CD4-positive, alpha-beta T cell (primary cell): Measurements from ENCODE around the gene AAMDC. TPM values are rescaled to one million over a fixed set of nuclear protein-coding genes. Genes with fewer than 3 reads are reported as not detected.
A peak's percentile ranks its signal among the peaks of the same experiment; 100 is the strongest.

Experiments used
- ATAC-seq: fragments of 200-7000 bp; cut with Tn5 transposase; one replicate; pipeline ENCODE4 v1.10.0; 2022; ENCODE audit warnings: mild to moderate bottlenecking; ENCODE audit not compliant: poor library complexity
- CTCF ChIA-PET: fragments of 350-600 bp; sonication (Branson Sonifier 250); formaldehyde crosslinking; loops from one replicate; lab custom pipeline; 2021; ENCODE audit warnings: antibody characterized with exemption, inconsistent platforms; lab: Charles Lee
- POLR2A ChIA-PET: fragments of 350-600 bp; sonication (Branson Sonifier 250); formaldehyde crosslinking; loops from one replicate; lab custom pipeline; 2021; ENCODE audit warnings: antibody characterized with exemption, inconsistent platforms; lab: Charles Lee
- DNase-seq, 14 experiments: peaks; one replicate each; pipeline ENCODE4 v3.0.0-alpha.2; 2013 to 2020; ENCODE audit warnings: mixed read lengths in 2 of 14
- H3K27ac ChIP-seq, 2 donors: one replicate each; pipeline versions ENCODE4 v1.5.1 to v1.7.0; 2013; ENCODE audit warnings: low read length in 2 of 2, low read depth in 1 of 2, mild to moderate bottlenecking in 1 of 2
- H3K27me3 ChIP-seq, 2 experiments: 1 replicate in 1 of 2; 2 replicates in 1 of 2; pipeline versions ENCODE4 v1.6.1 to v1.7.0; 2013; ENCODE audit warnings: low read length in 2 of 2, control low read depth in 1 of 2, mild to moderate bottlenecking in 1 of 2, moderate library complexity in 1 of 2; ENCODE audit not compliant: insufficient read depth in 2 of 2, control insufficient read depth in 1 of 2
- H3K36me3 ChIP-seq: one replicate; pipeline ENCODE4 v1.6.1; 2013; ENCODE audit warnings: low read length, control low read depth; ENCODE audit not compliant: insufficient read depth
- H3K4me1 ChIP-seq: one replicate; pipeline ENCODE4 v1.6.1; 2013; ENCODE audit warnings: low read length, control low read depth; ENCODE audit not compliant: insufficient read depth
- H3K4me3 ChIP-seq: one replicate; pipeline ENCODE4 v1.5.1; 2013; ENCODE audit warnings: mild to moderate bottlenecking, low read length, moderate library complexity
- H3K9me3 ChIP-seq, 2 experiments: 1 replicate in 1 of 2; 2 replicates in 1 of 2; pipeline versions ENCODE4 v1.6.1 to v1.7.0; 2013; ENCODE audit warnings: low read length in 2 of 2, mild to moderate bottlenecking in 2 of 2, control low read depth in 1 of 2, moderate library complexity in 1 of 2; ENCODE audit not compliant: control insufficient read depth in 1 of 2, insufficient read depth in 1 of 2
- H3K27ac Mint-ChIP-seq: one replicate; pipeline ENCODE4 v1.8.0; 2020; ENCODE audit warnings: mixed read lengths
- H3K27me3 Mint-ChIP-seq: one replicate; pipeline ENCODE4 v1.8.0; 2021; ENCODE audit warnings: mixed read lengths
- H3K36me3 Mint-ChIP-seq: one replicate; pipeline ENCODE4 v1.8.0; 2021; ENCODE audit warnings: low read depth, mixed read lengths
- H3K4me1 Mint-ChIP-seq: one replicate; pipeline ENCODE4 v1.8.0; 2021; ENCODE audit warnings: low read depth, mixed read lengths
- H3K4me3 Mint-ChIP-seq: one replicate; pipeline ENCODE4 v1.8.0; 2020; ENCODE audit warnings: mild to moderate bottlenecking, mixed read lengths
- H3K9me3 Mint-ChIP-seq: one replicate; pipeline ENCODE4 v1.8.0; 2020; ENCODE audit warnings: mixed read lengths
- intact Hi-C, 2 experiments: fragments of 100-400 bp; cut with DNase I in 1 of 2; cut with micrococcal nuclease in 1 of 2; formaldehyde crosslinking; loops; one replicate each; pipeline versions ENCODE4 v1.15.1 to v1.9.0; 2023 to 2025; cut with DNase I, micrococcal nuclease
- total RNA-seq, 174 experiments: library from RNA in 2 of 174; stranded (reverse) in 2 of 174; gene quantifications; one replicate each; pipeline ENCODE4 v1.2.3 and lab custom pipeline; 2021 to 2026
- TF ChIP-seq, protein P1 (sequence below): fragments of 200-600 bp; IDR thresholded peaks from one replicate; pipeline ENCODE4 v1.8.0; 2022; ENCODE audit warnings: antibody characterized with exemption, mild to moderate bottlenecking

The AAMDC gene
- total RNA-seq, 2 experiments from 2014 or later = 1.5 to 2.1 TPM

DNA sequence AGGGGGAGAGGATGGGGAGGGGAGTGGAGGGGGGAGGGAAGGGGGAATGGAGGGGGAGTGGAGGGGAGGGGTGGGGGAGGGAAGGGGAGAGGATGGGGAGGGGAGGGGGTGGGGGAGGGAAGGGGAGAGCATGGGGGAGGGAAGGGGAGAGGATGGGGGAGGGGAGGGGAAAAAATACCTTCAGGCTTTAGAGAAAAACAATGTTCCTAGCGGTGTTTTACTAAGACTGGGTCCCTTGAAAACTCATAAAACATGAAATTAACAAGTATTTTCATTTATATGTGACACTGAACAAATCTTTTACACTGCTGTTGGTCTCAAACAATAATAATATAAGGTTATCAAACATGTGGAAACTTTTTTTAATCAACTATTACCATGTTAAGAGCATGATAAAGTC lies 42.8 kb upstream of the AAMDC start:
- H3K9me3 ChIP-seq = no peaks in the 10 kb centered on the region
- H3K27me3 ChIP-seq = no peaks in the 10 kb centered on the region
- no peak overlapping the region for H3K27ac ChIP-seq
- TF ChIP-seq, protein P1, sequence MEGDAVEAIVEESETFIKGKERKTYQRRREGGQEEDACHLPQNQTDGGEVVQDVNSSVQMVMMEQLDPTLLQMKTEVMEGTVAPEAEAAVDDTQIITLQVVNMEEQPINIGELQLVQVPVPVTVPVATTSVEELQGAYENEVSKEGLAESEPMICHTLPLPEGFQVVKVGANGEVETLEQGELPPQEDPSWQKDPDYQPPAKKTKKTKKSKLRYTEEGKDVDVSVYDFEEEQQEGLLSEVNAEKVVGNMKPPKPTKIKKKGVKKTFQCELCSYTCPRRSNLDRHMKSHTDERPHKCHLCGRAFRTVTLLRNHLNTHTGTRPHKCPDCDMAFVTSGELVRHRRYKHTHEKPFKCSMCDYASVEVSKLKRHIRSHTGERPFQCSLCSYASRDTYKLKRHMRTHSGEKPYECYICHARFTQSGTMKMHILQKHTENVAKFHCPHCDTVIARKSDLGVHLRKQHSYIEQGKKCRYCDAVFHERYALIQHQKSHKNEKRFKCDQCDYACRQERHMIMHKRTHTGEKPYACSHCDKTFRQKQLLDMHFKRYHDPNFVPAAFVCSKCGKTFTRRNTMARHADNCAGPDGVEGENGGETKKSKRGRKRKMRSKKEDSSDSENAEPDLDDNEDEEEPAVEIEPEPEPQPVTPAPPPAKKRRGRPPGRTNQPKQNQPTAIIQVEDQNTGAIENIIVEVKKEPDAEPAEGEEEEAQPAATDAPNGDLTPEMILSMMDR = no peak
- no peak overlapping the region for H3K4me3 ChIP-seq
- intact Hi-C loops = loop anchor here in 1 of 2 experiments (5.0 kb wide), 1 partner anchor 269 kb away; no protein-coding TSS in a partner anchor
- no peaks in the 10 kb centered on the region for H3K27me3 Mint-ChIP-seq
- ChIA-PET CTCF (no interaction called here), POLR2A (no interaction called here)
- ATAC-seq (no peak), DNase-seq (no peak)
- H3K9me3 Mint-ChIP-seq = no peaks in the 10 kb centered on the region
- peaks cover 67% of the 10 kb centered on the region for H3K4me1 Mint-ChIP-seq
- no peaks in the 10 kb centered on the region for H3K36me3 ChIP-seq
- H3K4me3 Mint-ChIP-seq = no peak overlapping the region
- peaks cover 27% of the 10 kb centered on the region for H3K36me3 Mint-ChIP-seq
- H3K4me1 ChIP-seq = no peaks in the 10 kb centered on the region
- peak overlapping the region; percentile 37 for H3K27ac Mint-ChIP-seq

DNA sequence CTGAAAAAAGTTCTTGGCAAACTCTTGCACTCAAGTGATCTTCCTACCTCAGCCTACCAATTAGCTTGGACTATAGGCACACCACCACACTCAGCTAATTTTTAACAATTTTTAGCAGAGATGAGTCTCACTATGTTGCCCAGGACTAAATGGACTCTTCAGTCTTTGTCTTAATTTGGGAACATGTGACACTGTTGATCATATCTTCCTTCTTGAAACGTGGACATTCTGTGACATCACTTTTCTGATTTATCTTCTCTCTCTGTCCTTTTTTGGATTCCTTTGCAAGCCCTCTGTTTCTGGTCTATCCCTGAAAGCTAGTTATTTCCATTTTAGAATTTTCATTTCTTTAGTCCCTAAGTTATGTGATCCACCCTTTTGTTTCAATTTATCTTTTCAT lies 42.4 kb upstream of the AAMDC start:
- CTCF ChIA-PET = no interaction called here
- POLR2A ChIA-PET = no interaction called here
- no peaks in the 10 kb centered on the region for H3K27me3 ChIP-seq
- H3K27ac Mint-ChIP-seq = peak overlapping the region; percentile 37
- H3K36me3 Mint-ChIP-seq = peaks cover 27% of the 10 kb centered on the region
- H3K9me3 ChIP-seq = no peaks in the 10 kb centered on the region
- no peak overlapping the region for H3K4me3 Mint-ChIP-seq
- H3K27me3 Mint-ChIP-seq = no peaks in the 10 kb centered on the region
- TF ChIP-seq, protein P1 = no peak
- H3K36me3 ChIP-seq = no peaks in the 10 kb centered on the region
- no peak for DNase-seq
- no peak for ATAC-seq
- no peaks in the 10 kb centered on the region for H3K4me1 ChIP-seq
- H3K4me3 ChIP-seq = no peak overlapping the region
- H3K27ac ChIP-seq = no peak overlapping the region
- H3K4me1 Mint-ChIP-seq = peaks cover 64% of the 10 kb centered on the region
- intact Hi-C loops = loop anchor here in 1 of 2 experiments (5.0 kb wide), 1 partner anchor 269 kb away; no protein-coding TSS in a partner anchor
- no peaks in the 10 kb centered on the region for H3K9me3 Mint-ChIP-seq

DNA sequence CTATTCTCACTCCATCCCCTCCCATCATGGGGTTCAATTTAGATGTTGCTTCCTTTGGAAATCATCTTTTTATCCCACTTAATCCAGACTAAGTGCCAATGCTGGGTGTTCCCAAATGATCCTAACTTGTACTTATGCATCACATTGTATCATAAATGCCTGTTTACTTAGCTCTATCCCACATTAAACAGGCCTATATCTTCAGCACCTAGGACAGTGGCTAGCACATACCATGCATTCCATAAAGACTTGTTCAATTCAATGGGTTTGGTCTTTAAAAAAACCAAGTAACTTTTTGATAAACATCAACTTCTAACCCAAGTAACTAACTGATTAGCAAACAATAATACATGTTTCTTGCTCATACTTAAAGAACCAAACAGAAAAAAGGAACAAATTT lies 41.0 kb upstream of the AAMDC start:
- H3K36me3 ChIP-seq = no peaks in the 10 kb centered on the region
- Mint-ChIP-seq H3K4me1 (peaks cover 64% of the 10 kb centered on the region), H3K4me3 (no peak overlapping the region), H3K27ac (no peak overlapping the region), H3K27me3 (no peaks in the 10 kb centered on the region), H3K9me3 (no peaks in the 10 kb centered on the region), H3K36me3 (peaks cover 21% of the 10 kb centered on the region)
- POLR2A ChIA-PET = no interaction called here
- intact Hi-C loops = loop anchor here in 1 of 2 experiments (5.0 kb wide), 2 partner anchors 37 to 267 kb away; no protein-coding TSS in a partner anchor
- no peak overlapping the region for H3K4me3 ChIP-seq
- no peak overlapping the region for H3K27ac ChIP-seq
- no peaks in the 10 kb centered on the region for H3K9me3 ChIP-seq
- no peaks in the 10 kb centered on the region for H3K27me3 ChIP-seq
- no peaks in the 10 kb centered on the region for H3K4me1 ChIP-seq
- no peak for ATAC-seq
- DNase-seq = no peak
- CTCF ChIA-PET = no interaction called here
- TF ChIP-seq, protein P1 = no peak
